ENCODE data around the gene GRAMD1B. TPM values are rescaled to one million over a fixed set of nuclear protein-coding genes. Genes with fewer than 3 reads are reported as not detected.

The GRAMD1B gene
- total and polyA plus RNA-seq, 4 donors = 0.29 to 2.6 (median 1.3) TPM

DNA sequence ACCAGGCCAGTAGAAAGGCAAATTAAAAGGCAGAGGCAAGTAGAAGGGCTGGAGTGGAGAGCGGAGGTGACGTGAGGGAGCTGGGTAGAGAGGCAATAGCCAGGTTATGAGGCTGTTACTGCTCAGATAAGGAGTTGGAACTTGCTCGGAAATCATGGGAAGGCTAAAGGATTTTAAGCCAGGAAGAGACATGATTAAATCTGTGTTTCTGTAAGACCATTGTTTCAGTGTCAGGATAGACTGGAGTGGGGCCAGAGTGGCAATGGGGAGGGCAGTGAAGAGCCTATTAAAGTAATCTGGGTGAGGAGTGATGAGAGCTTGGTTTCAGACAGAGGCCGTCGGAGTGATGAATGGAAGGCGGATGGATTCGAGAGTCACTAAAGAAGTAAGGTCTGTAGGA lies 39.0 kb downstream of the GRAMD1B start:
- H3K36me3 ChIP-seq (ENCODE audit: control insufficient read depth in 4 of 4, insufficient read depth in 3 of 4, low read depth in 1 of 4, low read length in 3 of 4) = no peaks in the 10 kb centered on the region
- no peak overlapping the region for H3K9ac ChIP-seq (ENCODE audit: low read depth in 1 of 2, low read length in 2 of 2)
- no peak for DNase-seq (ENCODE audit: low spot score)
- H3K27me3 ChIP-seq (ENCODE audit: control insufficient read depth in 4 of 4, insufficient read depth in 4 of 4, low read length in 3 of 4) = no peaks in the 10 kb centered on the region
- WGBS = 76% methylated on average over 7 of the region's 7 CpGs
- H3K4me1 ChIP-seq (ENCODE audit: control insufficient read depth in 4 of 4, insufficient read depth in 4 of 4, low read length in 3 of 4) = no peaks in the 10 kb centered on the region
- TF ChIP-seq HNF4A (conservative IDR thresholded peaks at IDR 0.05) = no peak
- TF ChIP-seq RAD21 (IDR thresholded peaks at IDR 0.05) = no peak
- no peak for TF ChIP-seq FOXA2 (IDR thresholded peaks at IDR 0.05)
- no peak for TF ChIP-seq RXRA (IDR thresholded peaks at IDR 0.05)
- TF ChIP-seq, protein P1, sequence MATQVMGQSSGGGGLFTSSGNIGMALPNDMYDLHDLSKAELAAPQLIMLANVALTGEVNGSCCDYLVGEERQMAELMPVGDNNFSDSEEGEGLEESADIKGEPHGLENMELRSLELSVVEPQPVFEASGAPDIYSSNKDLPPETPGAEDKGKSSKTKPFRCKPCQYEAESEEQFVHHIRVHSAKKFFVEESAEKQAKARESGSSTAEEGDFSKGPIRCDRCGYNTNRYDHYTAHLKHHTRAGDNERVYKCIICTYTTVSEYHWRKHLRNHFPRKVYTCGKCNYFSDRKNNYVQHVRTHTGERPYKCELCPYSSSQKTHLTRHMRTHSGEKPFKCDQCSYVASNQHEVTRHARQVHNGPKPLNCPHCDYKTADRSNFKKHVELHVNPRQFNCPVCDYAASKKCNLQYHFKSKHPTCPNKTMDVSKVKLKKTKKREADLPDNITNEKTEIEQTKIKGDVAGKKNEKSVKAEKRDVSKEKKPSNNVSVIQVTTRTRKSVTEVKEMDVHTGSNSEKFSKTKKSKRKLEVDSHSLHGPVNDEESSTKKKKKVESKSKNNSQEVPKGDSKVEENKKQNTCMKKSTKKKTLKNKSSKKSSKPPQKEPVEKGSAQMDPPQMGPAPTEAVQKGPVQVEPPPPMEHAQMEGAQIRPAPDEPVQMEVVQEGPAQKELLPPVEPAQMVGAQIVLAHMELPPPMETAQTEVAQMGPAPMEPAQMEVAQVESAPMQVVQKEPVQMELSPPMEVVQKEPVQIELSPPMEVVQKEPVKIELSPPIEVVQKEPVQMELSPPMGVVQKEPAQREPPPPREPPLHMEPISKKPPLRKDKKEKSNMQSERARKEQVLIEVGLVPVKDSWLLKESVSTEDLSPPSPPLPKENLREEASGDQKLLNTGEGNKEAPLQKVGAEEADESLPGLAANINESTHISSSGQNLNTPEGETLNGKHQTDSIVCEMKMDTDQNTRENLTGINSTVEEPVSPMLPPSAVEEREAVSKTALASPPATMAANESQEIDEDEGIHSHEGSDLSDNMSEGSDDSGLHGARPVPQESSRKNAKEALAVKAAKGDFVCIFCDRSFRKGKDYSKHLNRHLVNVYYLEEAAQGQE (IDR thresholded peaks at IDR 0.05) = no peak
- no peak for TF ChIP-seq GABPA (IDR thresholded peaks at IDR 0.05 in 1 of 2, conservative IDR thresholded peaks at IDR 0.05 in 1 of 2)
- TF ChIP-seq, protein P2, sequence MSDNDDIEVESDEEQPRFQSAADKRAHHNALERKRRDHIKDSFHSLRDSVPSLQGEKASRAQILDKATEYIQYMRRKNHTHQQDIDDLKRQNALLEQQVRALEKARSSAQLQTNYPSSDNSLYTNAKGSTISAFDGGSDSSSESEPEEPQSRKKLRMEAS (IDR thresholded peaks at IDR 0.05) = no peak
- no peaks in the 10 kb centered on the region for H3K9me3 ChIP-seq (ENCODE audit: control insufficient read depth in 4 of 4, low read length in 3 of 4)
- H3K27ac ChIP-seq (ENCODE audit: low read depth in 1 of 2, low read length in 2 of 2) = no peak overlapping the region
- no peak overlapping the region for H3K4me3 ChIP-seq (ENCODE audit: low read depth in 1 of 3, low read length in 3 of 3)

DNA sequence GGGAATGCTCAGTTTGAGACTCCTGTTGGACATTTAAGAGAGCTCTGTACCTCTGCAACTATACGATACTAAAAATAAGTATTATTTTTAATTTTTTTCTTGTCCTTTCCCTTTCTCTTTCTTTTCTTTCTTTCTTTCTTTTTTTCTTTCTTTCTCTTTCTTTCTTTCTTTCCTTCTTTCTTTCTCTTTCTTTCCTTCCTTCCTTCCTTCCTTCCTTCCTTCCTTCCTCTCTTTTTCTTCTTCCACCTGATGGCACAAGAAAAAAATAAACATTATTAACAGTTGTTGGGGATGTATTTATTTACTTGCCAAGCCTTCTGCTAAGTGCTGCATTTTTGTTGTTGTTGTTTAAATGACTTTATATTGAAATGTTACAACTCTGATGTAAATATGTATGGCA lies 39.5 kb downstream of the GRAMD1B start:
- Histone ChIP-seq H3K9me3 (ENCODE audit: control insufficient read depth in 4 of 4, low read length in 3 of 4) (no peaks in the 10 kb centered on the region), H3K36me3 (ENCODE audit: control insufficient read depth in 4 of 4, insufficient read depth in 3 of 4, low read depth in 1 of 4, low read length in 3 of 4) (no peaks in the 10 kb centered on the region), H3K9ac (ENCODE audit: low read depth in 1 of 2, low read length in 2 of 2) (no peak overlapping the region), H3K27me3 (ENCODE audit: control insufficient read depth in 4 of 4, insufficient read depth in 4 of 4, low read length in 3 of 4) (no peaks in the 10 kb centered on the region), H3K4me1 (ENCODE audit: control insufficient read depth in 4 of 4, insufficient read depth in 4 of 4, low read length in 3 of 4) (no peaks in the 10 kb centered on the region), H3K4me3 (ENCODE audit: low read depth in 1 of 3, low read length in 3 of 3) (no peak overlapping the region), H3K27ac (ENCODE audit: low read depth in 1 of 2, low read length in 2 of 2) (no peak overlapping the region)
- no peak for DNase-seq (ENCODE audit: low spot score)
- TF ChIP-seq HNF4G (IDR thresholded peaks at IDR 0.05) (no peak), RXRA (IDR thresholded peaks at IDR 0.05) (no peak), FOXA1 (IDR thresholded peaks at IDR 0.05) (no peak), FOXA2 (IDR thresholded peaks at IDR 0.05) (no peak)
- TF ChIP-seq, protein P3, sequence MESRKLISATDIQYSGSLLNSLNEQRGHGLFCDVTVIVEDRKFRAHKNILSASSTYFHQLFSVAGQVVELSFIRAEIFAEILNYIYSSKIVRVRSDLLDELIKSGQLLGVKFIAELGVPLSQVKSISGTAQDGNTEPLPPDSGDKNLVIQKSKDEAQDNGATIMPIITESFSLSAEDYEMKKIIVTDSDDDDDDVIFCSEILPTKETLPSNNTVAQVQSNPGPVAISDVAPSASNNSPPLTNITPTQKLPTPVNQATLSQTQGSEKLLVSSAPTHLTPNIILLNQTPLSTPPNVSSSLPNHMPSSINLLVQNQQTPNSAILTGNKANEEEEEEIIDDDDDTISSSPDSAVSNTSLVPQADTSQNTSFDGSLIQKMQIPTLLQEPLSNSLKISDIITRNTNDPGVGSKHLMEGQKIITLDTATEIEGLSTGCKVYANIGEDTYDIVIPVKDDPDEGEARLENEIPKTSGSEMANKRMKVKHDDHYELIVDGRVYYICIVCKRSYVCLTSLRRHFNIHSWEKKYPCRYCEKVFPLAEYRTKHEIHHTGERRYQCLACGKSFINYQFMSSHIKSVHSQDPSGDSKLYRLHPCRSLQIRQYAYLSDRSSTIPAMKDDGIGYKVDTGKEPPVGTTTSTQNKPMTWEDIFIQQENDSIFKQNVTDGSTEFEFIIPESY (IDR thresholded peaks at IDR 0.05) = no peak
- TF ChIP-seq, protein P2 (IDR thresholded peaks at IDR 0.05) = no peak
- WGBS = 93% methylated on average over 1 of the region's 1 CpG

DNA sequence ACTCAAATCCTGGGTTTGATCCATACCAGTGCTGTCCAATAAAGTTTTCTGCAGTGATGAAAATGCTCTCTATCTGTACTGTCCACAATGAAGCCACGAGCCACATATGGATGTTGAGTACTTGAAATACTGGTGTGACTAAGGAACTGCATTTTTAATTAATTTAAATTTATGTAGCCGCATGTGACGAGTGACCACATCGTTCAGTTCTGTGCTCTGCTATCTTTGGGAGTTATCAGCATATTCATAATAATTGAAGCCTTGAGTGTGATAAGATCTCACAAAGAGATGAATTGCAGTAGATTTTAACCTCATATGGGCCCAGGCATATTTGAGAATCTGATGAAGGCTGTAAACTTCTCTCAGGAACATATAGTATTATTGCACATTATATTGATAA lies 40.8 kb downstream of the GRAMD1B start:
- TF ChIP-seq, protein P4, sequence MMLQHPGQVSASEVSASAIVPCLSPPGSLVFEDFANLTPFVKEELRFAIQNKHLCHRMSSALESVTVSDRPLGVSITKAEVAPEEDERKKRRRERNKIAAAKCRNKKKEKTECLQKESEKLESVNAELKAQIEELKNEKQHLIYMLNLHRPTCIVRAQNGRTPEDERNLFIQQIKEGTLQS (IDR thresholded peaks at IDR 0.05) = no peak
- TF ChIP-seq RXRA (IDR thresholded peaks at IDR 0.05) = no peak
- TF ChIP-seq, protein P5, sequence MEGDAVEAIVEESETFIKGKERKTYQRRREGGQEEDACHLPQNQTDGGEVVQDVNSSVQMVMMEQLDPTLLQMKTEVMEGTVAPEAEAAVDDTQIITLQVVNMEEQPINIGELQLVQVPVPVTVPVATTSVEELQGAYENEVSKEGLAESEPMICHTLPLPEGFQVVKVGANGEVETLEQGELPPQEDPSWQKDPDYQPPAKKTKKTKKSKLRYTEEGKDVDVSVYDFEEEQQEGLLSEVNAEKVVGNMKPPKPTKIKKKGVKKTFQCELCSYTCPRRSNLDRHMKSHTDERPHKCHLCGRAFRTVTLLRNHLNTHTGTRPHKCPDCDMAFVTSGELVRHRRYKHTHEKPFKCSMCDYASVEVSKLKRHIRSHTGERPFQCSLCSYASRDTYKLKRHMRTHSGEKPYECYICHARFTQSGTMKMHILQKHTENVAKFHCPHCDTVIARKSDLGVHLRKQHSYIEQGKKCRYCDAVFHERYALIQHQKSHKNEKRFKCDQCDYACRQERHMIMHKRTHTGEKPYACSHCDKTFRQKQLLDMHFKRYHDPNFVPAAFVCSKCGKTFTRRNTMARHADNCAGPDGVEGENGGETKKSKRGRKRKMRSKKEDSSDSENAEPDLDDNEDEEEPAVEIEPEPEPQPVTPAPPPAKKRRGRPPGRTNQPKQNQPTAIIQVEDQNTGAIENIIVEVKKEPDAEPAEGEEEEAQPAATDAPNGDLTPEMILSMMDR (IDR thresholded peaks at IDR 0.05; ENCODE audit: low read depth, low read length, missing input control) = no peak
- TF ChIP-seq, protein P3 (IDR thresholded peaks at IDR 0.05) = no peak
- no peak for TF ChIP-seq JUND (IDR thresholded peaks at IDR 0.05)
- H3K36me3 ChIP-seq (ENCODE audit: control insufficient read depth in 4 of 4, insufficient read depth in 3 of 4, low read depth in 1 of 4, low read length in 3 of 4) = no peaks in the 10 kb centered on the region
- H3K27me3 ChIP-seq (ENCODE audit: control insufficient read depth in 4 of 4, insufficient read depth in 4 of 4, low read length in 3 of 4) = no peaks in the 10 kb centered on the region
- no peaks in the 10 kb centered on the region for H3K4me1 ChIP-seq (ENCODE audit: control insufficient read depth in 4 of 4, insufficient read depth in 4 of 4, low read length in 3 of 4)
- H3K9ac ChIP-seq (ENCODE audit: low read depth in 1 of 2, low read length in 2 of 2) = no peak overlapping the region
- H3K27ac ChIP-seq (ENCODE audit: low read depth in 1 of 2, low read length in 2 of 2) = no peak overlapping the region
- H3K9me3 ChIP-seq (ENCODE audit: control insufficient read depth in 4 of 4, low read length in 3 of 4) = no peaks in the 10 kb centered on the region
- DNase-seq (ENCODE audit: low spot score) = no peak
- WGBS = 82% methylated on average over 4 of the region's 4 CpGs
- H3K4me3 ChIP-seq (ENCODE audit: low read depth in 1 of 3, low read length in 3 of 3) = no peak overlapping the region

Data from liver (tissue), 9 donors.